Subcutaneous adipose tissue (tissue), 4 donors: ENCODE data around the gene LIPG. TPM values are rescaled to one million over a fixed set of nuclear protein-coding genes. Genes with fewer than 3 reads are reported as not detected.

Experiments
- total RNA-seq, 4 donors: library from RNA; depleted of rRNA; stranded (reverse); fragments of >200 nt; gene quantifications; one replicate each; pipeline ENCODE4 v1.1.0, GENCODE V29; 2016
- TF ChIP-seq, protein P1 (sequence below): fragments of 450-650 bp; IDR thresholded peaks from one replicate; pipeline ENCODE4 v1.5.1; 2016; ENCODE audit warnings: low read depth, mild to moderate bottlenecking, control low read depth, antibody characterized with exemption, moderate library complexity

The LIPG gene
- total RNA-seq, 4 donors from 2014 or later: 0.34 to 1.1 TPM; not detected in 2

DNA sequence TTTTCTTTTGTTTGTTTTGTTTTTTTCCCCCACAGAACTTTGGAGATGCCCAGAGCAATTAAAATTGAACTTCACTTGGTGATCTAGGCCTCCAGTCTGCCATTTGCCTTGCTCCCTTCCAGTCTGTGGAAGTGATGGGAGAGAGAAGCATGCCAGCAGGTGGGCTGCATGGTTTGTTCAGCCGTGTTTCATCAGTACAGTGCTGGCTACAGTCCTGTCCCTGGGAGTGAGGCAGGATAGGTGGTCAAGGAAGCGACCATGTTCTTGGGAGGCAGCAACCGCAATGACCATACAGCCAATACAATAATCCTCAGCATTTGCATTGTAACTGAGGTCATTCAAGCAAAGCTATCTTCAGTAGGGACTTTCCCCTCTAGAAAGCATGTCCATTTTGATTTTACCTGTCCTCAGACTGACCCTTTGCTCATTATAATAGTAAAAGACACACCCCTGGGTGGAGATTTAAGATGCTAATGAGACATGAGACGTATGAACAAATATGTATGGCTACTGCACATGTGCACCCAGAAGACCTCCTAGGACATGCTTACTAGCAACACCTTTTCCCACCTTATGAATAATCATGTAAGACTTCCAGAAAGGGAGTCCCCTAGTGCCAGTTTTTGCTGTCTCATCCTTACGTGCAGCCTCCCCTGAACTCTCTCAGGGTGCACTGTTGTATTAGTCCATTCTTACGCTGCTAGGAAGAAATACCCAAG, 11.1 kb upstream of the LIPG start:
- TF ChIP-seq, protein P1, sequence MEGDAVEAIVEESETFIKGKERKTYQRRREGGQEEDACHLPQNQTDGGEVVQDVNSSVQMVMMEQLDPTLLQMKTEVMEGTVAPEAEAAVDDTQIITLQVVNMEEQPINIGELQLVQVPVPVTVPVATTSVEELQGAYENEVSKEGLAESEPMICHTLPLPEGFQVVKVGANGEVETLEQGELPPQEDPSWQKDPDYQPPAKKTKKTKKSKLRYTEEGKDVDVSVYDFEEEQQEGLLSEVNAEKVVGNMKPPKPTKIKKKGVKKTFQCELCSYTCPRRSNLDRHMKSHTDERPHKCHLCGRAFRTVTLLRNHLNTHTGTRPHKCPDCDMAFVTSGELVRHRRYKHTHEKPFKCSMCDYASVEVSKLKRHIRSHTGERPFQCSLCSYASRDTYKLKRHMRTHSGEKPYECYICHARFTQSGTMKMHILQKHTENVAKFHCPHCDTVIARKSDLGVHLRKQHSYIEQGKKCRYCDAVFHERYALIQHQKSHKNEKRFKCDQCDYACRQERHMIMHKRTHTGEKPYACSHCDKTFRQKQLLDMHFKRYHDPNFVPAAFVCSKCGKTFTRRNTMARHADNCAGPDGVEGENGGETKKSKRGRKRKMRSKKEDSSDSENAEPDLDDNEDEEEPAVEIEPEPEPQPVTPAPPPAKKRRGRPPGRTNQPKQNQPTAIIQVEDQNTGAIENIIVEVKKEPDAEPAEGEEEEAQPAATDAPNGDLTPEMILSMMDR: no peak

DNA sequence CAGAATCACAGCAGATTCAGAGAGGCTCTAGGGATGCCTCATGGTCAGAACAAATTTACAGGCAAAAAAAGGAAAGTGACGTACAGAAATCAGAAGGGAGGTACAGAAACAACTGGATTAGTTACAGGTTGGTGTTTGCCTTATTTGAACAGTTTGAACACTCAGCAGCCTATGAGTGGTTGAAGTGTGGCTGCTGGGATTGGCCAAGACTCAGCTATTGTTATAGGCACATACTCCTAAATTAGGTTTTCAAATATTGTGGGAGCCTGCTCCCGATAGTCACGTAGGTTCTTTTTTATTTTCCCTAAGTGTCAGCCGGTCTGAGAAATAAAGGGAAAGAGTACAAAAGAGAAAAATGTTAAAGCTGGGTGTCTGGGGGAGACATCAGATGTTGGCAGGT, 8.9 kb upstream of the LIPG start:
- TF ChIP-seq, protein P1: no peak

DNA sequence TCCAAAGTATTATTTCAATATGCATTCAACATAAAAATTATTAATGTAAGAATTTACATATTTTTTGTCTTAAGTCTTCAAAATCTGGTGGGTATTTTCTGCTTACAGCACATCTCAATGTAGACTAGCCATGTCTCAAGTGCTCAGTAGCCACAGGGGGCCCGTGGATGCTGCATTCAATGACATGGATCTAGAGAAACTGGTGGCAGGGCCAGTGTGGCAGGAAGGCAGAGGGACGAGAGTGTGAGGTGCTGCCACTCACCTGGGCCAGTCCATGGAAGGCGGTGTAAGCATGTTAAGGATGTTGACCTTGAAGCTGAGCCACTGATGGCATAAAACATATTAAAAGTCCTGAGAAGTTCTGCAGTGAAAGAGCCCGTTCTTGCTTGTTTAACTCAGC, 6.2 kb upstream of the LIPG start:
- TF ChIP-seq, protein P1: no peak

DNA sequence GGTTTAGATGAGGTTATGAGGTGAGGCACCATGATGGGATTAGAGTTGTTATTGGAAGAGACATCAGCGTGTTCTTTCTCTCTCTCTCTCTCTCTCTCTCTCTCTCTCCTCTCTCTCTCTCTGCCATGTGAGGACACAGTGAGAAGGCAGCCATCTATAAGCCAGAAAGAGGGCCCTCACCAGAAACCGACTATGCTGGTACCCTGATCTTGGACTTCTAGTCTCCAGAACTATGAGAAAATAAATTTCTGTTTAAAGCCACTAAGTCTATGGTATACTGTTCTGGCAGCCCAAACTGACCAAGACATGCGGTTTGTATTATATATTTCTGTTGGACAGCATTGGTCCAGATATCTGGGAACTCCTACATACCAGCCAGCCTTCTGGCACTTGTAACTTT, 3.5 kb upstream of the LIPG start:
- TF ChIP-seq, protein P1: no peak

DNA sequence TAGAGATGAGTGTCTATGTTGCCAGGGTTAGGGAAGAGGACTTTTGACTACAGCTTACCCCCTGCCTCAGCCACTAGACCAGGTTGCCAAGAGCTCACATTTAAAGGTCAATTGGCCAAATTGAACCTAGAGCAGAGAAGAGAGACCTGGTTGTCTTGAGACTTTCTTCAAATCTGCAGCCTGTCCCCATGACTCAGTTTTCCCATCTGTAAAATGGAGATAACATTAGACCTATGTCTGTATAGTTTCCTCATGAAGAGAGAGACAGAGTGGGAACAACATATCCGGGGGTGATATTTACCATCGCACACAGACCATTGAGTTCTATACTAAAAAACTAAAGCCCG, 1.6 kb upstream of the LIPG start:
- TF ChIP-seq, protein P1: no peak

DNA sequence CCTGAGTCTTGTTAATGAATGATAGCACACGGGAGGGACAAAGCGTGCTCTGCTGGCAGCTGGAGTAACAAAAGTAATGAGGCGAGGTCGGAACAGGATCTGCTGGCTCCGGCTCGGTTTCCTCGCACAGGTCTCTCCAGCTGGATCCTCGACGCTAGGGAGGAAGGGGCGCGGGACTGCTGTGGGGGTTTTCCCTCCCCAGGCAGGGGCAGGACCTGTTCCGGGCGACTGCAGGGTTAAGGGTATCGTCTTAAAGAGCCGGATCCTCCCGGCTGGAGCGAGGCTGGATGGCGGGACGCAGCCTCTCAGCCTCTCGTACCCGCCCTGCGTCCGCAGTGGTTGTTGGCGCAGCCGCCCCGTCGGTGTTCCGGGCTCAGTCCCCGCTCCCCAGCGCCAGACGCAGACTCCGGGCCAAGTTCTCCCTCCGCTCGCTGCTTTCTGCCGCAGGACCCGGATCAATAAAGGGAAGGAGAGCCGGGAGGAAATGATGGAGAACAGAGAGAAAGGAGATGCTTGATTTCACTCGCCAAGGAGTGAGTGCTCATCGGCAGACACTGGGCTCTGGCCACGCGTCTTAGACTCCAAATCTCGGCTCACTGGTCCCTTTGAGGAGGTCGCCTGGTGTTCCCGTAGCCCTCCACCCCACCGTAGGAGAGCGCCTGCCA, 1.1 kb upstream of the LIPG start:
- TF ChIP-seq, protein P1: no peak

DNA sequence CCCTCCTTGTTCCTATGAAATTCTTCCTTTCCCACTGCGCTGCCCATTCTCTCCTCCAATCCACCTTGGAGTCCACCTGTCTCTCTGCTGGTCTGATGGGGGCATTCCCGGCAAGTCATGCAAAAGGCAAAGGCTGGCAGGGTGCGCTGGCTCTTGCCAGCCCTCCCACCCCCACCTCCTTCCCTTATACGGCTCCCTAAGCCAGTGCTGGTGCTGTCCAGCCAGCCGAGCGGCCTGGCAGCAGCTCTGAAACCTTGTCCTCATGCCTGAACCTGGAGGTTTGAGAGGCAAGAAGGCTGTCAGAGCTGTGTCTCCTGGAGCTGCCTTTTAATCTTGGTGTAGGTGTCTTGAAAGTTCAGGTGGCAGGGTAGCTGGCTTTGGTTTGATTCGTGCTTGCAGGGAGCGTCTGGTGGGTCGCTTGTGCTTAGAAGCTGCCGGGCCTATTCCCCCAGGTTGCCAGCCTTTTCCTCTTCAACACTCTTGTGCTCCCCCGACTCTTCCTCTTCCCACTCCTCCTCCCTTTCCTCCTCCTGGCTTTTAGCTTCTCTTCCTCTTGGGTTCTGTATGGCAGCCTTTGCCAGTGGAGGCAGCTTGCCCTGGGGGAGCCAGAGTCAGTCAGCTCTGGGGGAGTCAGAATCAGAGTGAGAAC, 748 bp downstream of the LIPG start:
- TF ChIP-seq, protein P1: no peak
